Stimulated activated CD8-positive, alpha-beta memory T cell treated with anti-CD3 and anti-CD28 coated beads, Interleukin-15, amount 100 ng/mL, for 48 hours (primary cell): Measurements from ENCODE around the gene SPINT4.

Experiments used
- DNase-seq, 2 donors: peaks; one replicate each; pipeline ENCODE4 v3.0.0-alpha.2; 2020; ENCODE audit warnings: low read depth in 2 of 2

SPINT4 gene

DNA sequence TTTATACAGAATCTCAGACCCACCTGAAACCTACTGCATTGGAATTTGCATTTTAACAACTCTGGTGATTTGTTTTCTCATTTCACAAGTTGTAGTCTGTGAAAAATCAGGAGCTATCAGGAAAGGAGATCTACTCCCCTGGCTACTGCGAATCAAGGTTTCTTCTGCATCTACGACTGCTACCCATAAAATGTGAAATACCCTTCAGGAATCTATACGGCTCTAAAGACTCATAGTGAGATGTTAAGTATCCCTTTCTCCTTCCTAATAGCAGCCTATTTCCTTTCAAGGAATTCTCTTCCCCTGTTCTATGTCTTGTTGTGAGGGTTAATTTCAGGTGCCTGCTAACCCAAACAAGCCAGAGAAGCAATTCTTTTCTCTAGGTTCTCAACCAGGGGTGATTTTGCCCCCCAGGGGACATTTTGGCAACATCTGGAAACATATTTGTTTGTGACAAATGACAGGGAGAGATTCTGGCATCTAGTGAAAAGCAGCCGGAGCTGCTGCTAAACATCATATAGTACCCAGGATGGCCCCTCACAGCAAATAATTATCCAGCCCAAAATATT lies 43.2 kb downstream of the SPINT4 start:
- DNase-seq, result no peak

DNA sequence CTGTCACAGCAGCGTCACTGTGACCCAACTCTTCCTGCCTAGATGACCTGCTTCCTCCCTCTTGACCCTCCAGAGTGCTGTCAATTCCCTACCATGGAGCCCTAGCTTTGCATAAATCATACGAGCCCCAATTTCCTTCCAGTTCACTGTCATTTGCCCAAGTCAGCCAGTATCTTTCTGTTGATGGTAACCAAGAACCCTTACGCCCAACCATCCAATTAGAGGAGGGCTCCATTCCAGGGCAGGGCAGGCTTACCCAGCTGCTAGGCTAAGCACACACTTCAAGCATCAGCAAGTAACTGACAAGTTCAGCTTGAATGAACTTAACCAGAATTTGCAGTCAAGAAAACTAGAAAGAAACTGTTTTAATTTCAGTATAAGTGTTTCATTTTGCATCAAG lies 43.8 kb downstream of the SPINT4 start:
- DNase-seq, result no peak

DNA sequence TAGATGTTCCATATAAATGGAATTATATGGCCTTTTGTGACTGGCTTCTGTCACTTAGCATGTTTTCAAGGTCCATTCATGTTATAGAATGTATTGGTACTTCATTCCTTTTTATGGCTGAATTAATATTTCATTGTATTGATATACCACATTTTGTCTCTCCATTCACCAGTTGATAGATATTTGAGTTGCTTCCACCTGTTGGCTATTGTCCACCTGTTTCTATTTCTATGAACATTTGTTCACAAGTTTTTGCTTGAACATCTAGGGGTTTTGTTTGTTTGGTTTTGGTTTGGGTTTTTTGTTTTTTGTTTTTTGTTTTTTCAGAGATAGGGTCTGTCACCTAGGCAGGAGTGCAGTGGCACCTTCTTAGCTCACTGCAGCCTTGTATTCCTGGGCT lies 46.3 kb downstream of the SPINT4 start:
- DNase-seq, result no peak

DNA sequence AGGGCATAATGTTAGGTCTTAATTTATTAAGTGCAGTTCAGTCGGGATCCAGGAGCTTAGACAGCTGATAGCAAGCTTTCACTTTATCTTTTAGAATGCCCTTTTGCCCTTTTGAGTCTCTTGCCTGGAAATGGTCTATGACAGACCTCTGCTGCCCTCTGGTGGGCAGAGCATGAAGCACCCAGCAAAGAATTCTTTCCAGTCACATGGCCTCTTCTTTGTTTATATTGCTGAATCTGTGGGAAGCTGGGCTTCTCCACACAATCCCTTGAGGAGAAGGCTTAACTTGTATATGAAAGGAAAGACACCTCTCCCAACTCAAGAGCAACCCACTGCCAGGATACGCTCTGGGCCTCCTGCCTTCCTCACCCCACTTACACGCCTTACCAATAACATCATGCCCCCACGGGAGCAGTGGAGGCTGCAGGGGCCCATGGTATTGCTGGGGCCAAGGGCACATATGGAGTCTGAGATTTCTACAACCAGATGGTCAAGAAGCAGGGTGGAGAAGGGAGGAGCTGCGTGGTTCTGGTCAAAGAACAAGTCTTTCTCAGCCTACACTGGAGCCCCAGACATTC lies 49.1 kb downstream of the SPINT4 start:
- DNase-seq, result peak; percentile 54 to 56

DNA sequence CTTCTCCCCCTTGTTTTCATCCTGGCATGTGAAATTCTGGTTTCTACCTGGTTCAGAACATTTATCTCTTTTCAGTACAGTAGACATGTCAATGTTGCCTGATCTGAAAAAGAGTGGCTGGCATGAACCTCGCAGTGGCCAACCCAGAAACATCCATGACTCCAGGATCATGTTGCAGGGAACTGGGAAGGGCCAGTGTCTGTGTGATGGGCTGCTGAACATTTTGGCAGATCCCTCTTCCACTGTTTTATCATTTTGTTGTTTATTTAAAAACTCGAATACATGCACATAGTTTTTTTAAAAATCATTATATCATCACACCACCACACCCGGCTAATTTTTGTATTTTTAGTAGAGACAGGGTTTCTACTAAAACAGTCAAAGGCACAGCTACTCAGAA lies 50.5 kb downstream of the SPINT4 start:
- no peak for DNase-seq

DNA sequence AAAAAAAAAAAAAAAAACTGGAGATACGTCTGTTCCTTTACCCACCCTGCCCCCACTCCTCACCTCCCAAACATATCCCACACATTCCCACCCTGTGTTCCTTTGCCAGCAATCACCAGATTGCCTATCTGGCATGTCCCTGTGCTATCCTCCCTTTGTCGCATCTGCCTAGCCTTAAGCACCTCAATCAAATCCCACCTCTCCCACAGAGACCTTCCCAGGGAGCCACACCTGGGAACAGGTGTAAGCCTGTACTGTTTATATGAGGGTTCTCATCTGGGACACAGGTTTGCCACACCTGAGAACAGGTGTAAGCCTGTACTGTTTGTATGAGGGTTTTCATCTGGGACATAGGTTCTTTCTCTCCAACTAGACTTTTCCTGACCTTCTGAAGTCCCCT lies 52.8 kb downstream of the SPINT4 start:
- no peak for DNase-seq

DNA sequence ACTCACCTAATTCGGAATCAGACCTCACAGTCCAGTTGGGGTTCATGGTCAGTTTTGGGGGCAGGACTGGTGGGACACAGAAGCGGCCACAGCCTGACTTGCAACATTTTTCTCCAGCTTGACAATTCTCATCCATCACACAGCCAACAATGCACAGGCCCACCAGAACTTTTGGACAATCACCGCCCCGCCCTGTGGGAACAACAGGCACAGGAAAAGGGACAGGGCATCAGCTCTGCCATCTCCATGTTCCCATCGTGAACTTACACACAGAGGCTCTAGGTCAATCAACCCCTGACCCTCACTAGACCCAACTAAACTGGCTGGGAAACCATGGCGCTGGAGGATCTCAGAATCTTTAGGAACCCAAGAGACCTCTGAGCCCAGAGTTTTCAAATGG lies 53.3 kb downstream of the SPINT4 start:
- DNase-seq, result no peak
